Measurements from ENCODE around the gene WNK2. TPM values are rescaled to one million over a fixed set of nuclear protein-coding genes. Genes with fewer than 3 reads are reported as not detected.

WNK2 gene
- total RNA-seq, 4 donors from 2014 or later, result 18.6 to 89.9 (median 40.8) TPM

- Histone ChIP-seq H3K4me1 (peaks cover 0 to 3% (median 0%) of the 10 kb centered on the region in 4 donors), H3K36me3 (no peaks in the 10 kb centered on the region), H3K9me3 (no peaks in the 10 kb centered on the region), H3K27ac (replicated peaks in 1 of 4) (no peak overlapping the region), H3K27me3 (no peaks in the 10 kb centered on the region), H3K4me3 (no peak overlapping the region)
- intact Hi-C loops (cut with DNase I), result no loop called here
- no peak for DNase-seq (ENCODE audit: extremely low spot score)
- WGBS, result 82% methylated on average over 15 of the region's 20 CpGs
- TF ChIP-seq POLR2A (IDR thresholded peaks at IDR 0.05; ENCODE audit: low read depth) (no peak), EP300 (IDR thresholded peaks at IDR 0.05) (no peak), CTCF (IDR thresholded peaks at IDR 0.05) (no peak), POLR2AphosphoS5 (IDR thresholded peaks at IDR 0.05) (no peak)
These were observed 11.1 kb upstream of the WNK2 start for GRCh38 chr9:93172666-93173364.

GRCh38 chr9:93173365-93174051 is 10.4 kb upstream of the WNK2 start:
- H3K27me3 ChIP-seq, result no peaks in the 10 kb centered on the region
- H3K4me3 ChIP-seq, result no peak overlapping the region
- WGBS, result 86% methylated on average over 11 of the region's 12 CpGs
- H3K27ac ChIP-seq (replicated peaks in 1 of 4), result no peak overlapping the region
- no peak for TF ChIP-seq POLR2A (IDR thresholded peaks at IDR 0.05; ENCODE audit: low read depth)
- no peak for TF ChIP-seq CTCF (IDR thresholded peaks at IDR 0.05)
- TF ChIP-seq POLR2AphosphoS5 (IDR thresholded peaks at IDR 0.05), result no peak
- no peak for TF ChIP-seq EP300 (IDR thresholded peaks at IDR 0.05)
- no peak for DNase-seq (ENCODE audit: extremely low spot score)
- no peaks in the 10 kb centered on the region for H3K36me3 ChIP-seq
- H3K9me3 ChIP-seq, result no peaks in the 10 kb centered on the region
- peaks cover 0 to 3% (median 0%) of the 10 kb centered on the region in 4 donors for H3K4me1 ChIP-seq
- intact Hi-C loops (cut with DNase I), result no loop called here

- no peak overlapping the region for H3K27ac ChIP-seq (replicated peaks in 1 of 4)
- H3K4me1 ChIP-seq, result peaks cover 0 to 3% (median 0%) of the 10 kb centered on the region in 4 donors
- intact Hi-C loops (cut with DNase I), result no loop called here
- H3K27me3 ChIP-seq, result no peaks in the 10 kb centered on the region
- no peaks in the 10 kb centered on the region for H3K9me3 ChIP-seq
- H3K4me3 ChIP-seq, result no peak overlapping the region
- WGBS, result 73% methylated on average over 2 of the region's 3 CpGs
- TF ChIP-seq POLR2A (IDR thresholded peaks at IDR 0.05; ENCODE audit: low read depth), result no peak
- no peak for TF ChIP-seq POLR2AphosphoS5 (IDR thresholded peaks at IDR 0.05)
- no peak for TF ChIP-seq EP300 (IDR thresholded peaks at IDR 0.05)
- TF ChIP-seq CTCF (IDR thresholded peaks at IDR 0.05), result no peak
- no peak for DNase-seq (ENCODE audit: extremely low spot score)
- no peaks in the 10 kb centered on the region for H3K36me3 ChIP-seq
These were observed 9.0 kb upstream of the WNK2 start for GRCh38 chr9:93174976-93175375.

GRCh38 chr9:93177676-93178075 is 6.3 kb upstream of the WNK2 start:
- TF ChIP-seq POLR2AphosphoS5 (IDR thresholded peaks at IDR 0.05) (no peak), EP300 (IDR thresholded peaks at IDR 0.05) (no peak), CTCF (IDR thresholded peaks at IDR 0.05) (no peak), POLR2A (IDR thresholded peaks at IDR 0.05; ENCODE audit: low read depth) (no peak)
- Histone ChIP-seq H3K36me3 (no peaks in the 10 kb centered on the region), H3K4me3 (no peak overlapping the region), H3K27ac (replicated peaks in 1 of 4) (no peak overlapping the region), H3K9me3 (no peaks in the 10 kb centered on the region), H3K4me1 (peaks cover 10 to 13% (median 10%) of the 10 kb centered on the region in 4 donors), H3K27me3 (peaks cover 0 to under 1% (median 0%) of the 10 kb centered on the region in 4 donors)
- WGBS, result 82% methylated on average over 6 of the region's 6 CpGs
- no peak for DNase-seq (ENCODE audit: extremely low spot score)
- intact Hi-C loops (cut with DNase I), result no loop called here

Measured in esophagus muscularis mucosa (tissue), 4 donors.